Naive B cell (primary cell): Measurements from ENCODE around the gene C6orf58. TPM values are rescaled to one million over a fixed set of nuclear protein-coding genes. Genes with fewer than 3 reads are reported as not detected.
A peak's percentile ranks its signal among the peaks of the same experiment; 100 is the strongest.
"Not testable (repeated sequence)": the region's sequence is repeated elsewhere in the genome, so short reads cannot be mapped to it uniquely, and the experiment has no call there.

Source experiments
- ATAC-seq, 2 donors: fragments of 150-1000 bp; cut with Tn5 transposase; 2 replicates each; pipeline ENCODE4 v1.10.0; 2021; ENCODE audit warnings: low read depth in 2 of 2, mild to moderate bottlenecking in 2 of 2, moderate library complexity in 2 of 2
- DNase-seq: peaks from one replicate; pipeline ENCODE4 v3.0.0; 2022
- H3K27ac Mint-ChIP-seq, 6 donors: one replicate each; pipeline ENCODE4 v1.8.0; 2020 to 2022; ENCODE audit warnings: mild to moderate bottlenecking in 6 of 6, mixed read lengths in 6 of 6, moderate library complexity in 5 of 6, inconsistent platforms in 2 of 6
- H3K27me3 Mint-ChIP-seq, 3 donors: one replicate each; pipeline ENCODE4 v1.8.0; 2021 to 2022; ENCODE audit warnings: mixed read lengths in 3 of 3, mild to moderate bottlenecking in 1 of 3
- H3K36me3 Mint-ChIP-seq, 2 donors: one replicate each; pipeline ENCODE4 v1.8.0; 2020 to 2022; ENCODE audit warnings: mixed read lengths in 2 of 2, inconsistent platforms in 1 of 2, mild to moderate bottlenecking in 1 of 2
- H3K4me1 Mint-ChIP-seq, 3 donors: one replicate each; pipeline ENCODE4 v1.8.0; 2020 to 2022; ENCODE audit warnings: mixed read lengths in 3 of 3, inconsistent platforms in 1 of 3, mild to moderate bottlenecking in 1 of 3, moderate library complexity in 1 of 3
- H3K4me3 Mint-ChIP-seq, 8 donors: one replicate each; pipeline ENCODE4 v1.8.0; 2020 to 2022; ENCODE audit warnings: mild to moderate bottlenecking in 8 of 8, mixed read lengths in 8 of 8, moderate library complexity in 8 of 8, inconsistent platforms in 2 of 8
- H3K9me3 Mint-ChIP-seq, 7 donors: one replicate each; pipeline ENCODE4 v1.8.0; 2020 to 2022; ENCODE audit warnings: mixed read lengths in 7 of 7, mild to moderate bottlenecking in 5 of 7, inconsistent platforms in 2 of 7, moderate library complexity in 1 of 7
- polyA plus RNA-seq, 6 donors: library from polyadenylated mRNA; unstranded; fragments of 300-500 nt; fragmentation: Illumina TruSeq; gene quantifications; one replicate each; pipeline ENCODE4 v1.2.3, GENCODE V29; 2021; ENCODE audit warnings: low read depth in 6 of 6

C6orf58 gene
- polyA plus RNA-seq, 6 donors from 2014 or later = not detected

GRCh38 chr6:127570739-127571389 is 6.1 kb upstream of the C6orf58 start:
- Mint-ChIP-seq H3K27me3 (no peaks in the 10 kb centered on the region), H3K4me1 (peaks cover 0 to 3% (median 0%) of the 10 kb centered on the region in 3 donors), H3K36me3 (no peaks in the 10 kb centered on the region)

GRCh38 chr6:127578900-127579299 is 1.9 kb downstream of the C6orf58 start:
- ATAC-seq = no peak
- peaks cover 4 to 10% (median 5%) of the 10 kb centered on the region in 3 donors for H3K27me3 Mint-ChIP-seq
- no peaks in the 10 kb centered on the region for H3K4me1 Mint-ChIP-seq
- no peaks in the 10 kb centered on the region for H3K36me3 Mint-ChIP-seq
- no peak for DNase-seq
- no peak overlapping the region for H3K27ac Mint-ChIP-seq
- H3K9me3 Mint-ChIP-seq = no peaks in the 10 kb centered on the region
- H3K4me3 Mint-ChIP-seq = no peak overlapping the region

More at GRCh38 chr6:127570739-127571389, 6.1 kb upstream of the C6orf58 start:
- no peak for DNase-seq
- no peak overlapping the region for H3K27ac Mint-ChIP-seq
- ATAC-seq = no peak
- no peaks in the 10 kb centered on the region for H3K9me3 Mint-ChIP-seq
- H3K4me3 Mint-ChIP-seq = no peak overlapping the region

GRCh38 chr6:127581576-127581975 is 4.6 kb downstream of the C6orf58 start:
- DNase-seq = no peak
- H3K4me1 Mint-ChIP-seq = no peaks in the 10 kb centered on the region
- no peak overlapping the region for H3K27ac Mint-ChIP-seq
- H3K27me3 Mint-ChIP-seq = peaks cover 4 to 10% (median 5%) of the 10 kb centered on the region in 3 donors
- H3K4me3 Mint-ChIP-seq = no peak overlapping the region
- H3K36me3 Mint-ChIP-seq = no peaks in the 10 kb centered on the region
- ATAC-seq = no peak
- no peaks in the 10 kb centered on the region for H3K9me3 Mint-ChIP-seq

GRCh38 chr6:127582777-127583462 is 5.9 kb downstream of the C6orf58 start:
- H3K36me3 Mint-ChIP-seq = no peaks in the 10 kb centered on the region
- DNase-seq (no peak), ATAC-seq (no peak)
- no peaks in the 10 kb centered on the region for H3K9me3 Mint-ChIP-seq
- H3K4me1 Mint-ChIP-seq = no peaks in the 10 kb centered on the region
- H3K4me3 Mint-ChIP-seq = no peak overlapping the region
- H3K27ac Mint-ChIP-seq = no peak overlapping the region
- H3K27me3 Mint-ChIP-seq = peaks cover 4 to 5% (median 5%) of the 10 kb centered on the region in 3 donors

DNA sequence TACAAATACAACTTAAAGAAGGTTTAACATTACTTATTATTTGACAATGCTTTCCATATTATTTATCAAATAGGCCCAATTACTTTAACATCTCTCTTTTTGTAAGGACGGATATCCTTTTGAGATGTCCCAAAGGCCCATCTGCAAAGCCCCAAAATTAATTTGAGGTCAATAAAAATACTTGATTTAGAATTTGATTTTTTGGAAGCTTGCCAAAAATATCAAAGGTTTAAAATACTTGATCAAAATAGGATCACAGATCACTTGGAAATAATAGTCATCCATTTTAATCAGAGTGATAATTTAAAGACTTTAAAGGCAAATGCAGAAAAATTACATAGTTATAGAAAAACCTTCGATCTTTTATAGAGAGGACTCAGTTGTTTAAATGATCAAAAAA is 8.1 kb downstream of the C6orf58 start:
- H3K27ac Mint-ChIP-seq = no peak overlapping the region
- ATAC-seq (no peak), DNase-seq (no peak)
- H3K27me3 Mint-ChIP-seq = peaks cover 0 to 5% (median 0%) of the 10 kb centered on the region in 3 donors
- no peak overlapping the region for H3K4me3 Mint-ChIP-seq
- no peaks in the 10 kb centered on the region for H3K9me3 Mint-ChIP-seq
- H3K4me1 Mint-ChIP-seq = no peaks in the 10 kb centered on the region
- H3K36me3 Mint-ChIP-seq = no peaks in the 10 kb centered on the region

- ATAC-seq (no peak), DNase-seq (no peak)
- Mint-ChIP-seq H3K27me3 (peaks cover 0 to 5% (median 3%) of the 10 kb centered on the region in 3 donors), H3K4me1 (no peaks in the 10 kb centered on the region), H3K36me3 (no peaks in the 10 kb centered on the region), H3K9me3 (no peaks in the 10 kb centered on the region), H3K27ac (no peak overlapping the region), H3K4me3 (no peak overlapping the region)
Measured at GRCh38 chr6:127586372-127586771, 9.4 kb downstream of the C6orf58 start.

- Mint-ChIP-seq H3K4me3 (no peak overlapping the region), H3K36me3 (no peaks in the 10 kb centered on the region), H3K27me3 (peaks cover 0 to 5% (median 3%) of the 10 kb centered on the region in 3 donors), H3K27ac (no peak overlapping the region), H3K4me1 (no peaks in the 10 kb centered on the region), H3K9me3 (peaks cover 0 to 2% (median 0%) of the 10 kb centered on the region in 7 donors)
- DNase-seq = no peak
- ATAC-seq = no peak
Measured at GRCh38 chr6:127587875-127588274, 10.9 kb downstream of the C6orf58 start.

GRCh38 chr6:127589135-127589534 is 12.2 kb downstream of the C6orf58 start:
- Mint-ChIP-seq H3K36me3 (no peaks in the 10 kb centered on the region), H3K4me1 (no peaks in the 10 kb centered on the region), H3K9me3 (peaks cover 0 to 2% (median 0%) of the 10 kb centered on the region in 7 donors), H3K4me3 (no peak overlapping the region), H3K27me3 (peaks cover 0 to 3% (median 0%) of the 10 kb centered on the region in 3 donors), H3K27ac (no peak overlapping the region)
- DNase-seq (no peak), ATAC-seq (no peak)

DNA sequence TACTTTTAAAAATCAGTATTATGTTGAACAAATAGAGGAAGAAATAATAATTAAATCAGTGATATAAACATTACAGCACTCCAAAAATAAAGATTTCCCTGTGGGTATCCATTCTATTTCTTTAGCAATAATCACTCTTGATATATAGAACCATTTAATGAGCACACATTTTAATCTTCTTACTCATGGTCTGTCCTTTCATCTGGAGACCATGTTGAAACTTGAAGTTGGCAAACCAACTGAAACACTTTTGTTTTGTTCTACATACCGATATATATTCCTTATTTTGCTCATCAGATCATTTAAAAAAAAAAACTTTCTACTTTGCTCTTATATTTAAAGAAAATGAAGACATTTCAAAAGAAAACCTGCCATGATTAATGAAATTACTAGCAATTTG is 13.4 kb downstream of the C6orf58 start:
- no peak for DNase-seq
- Mint-ChIP-seq H3K4me3 (no peak overlapping the region), H3K9me3 (peaks cover 0 to 2% (median 0%) of the 10 kb centered on the region in 7 donors), H3K27me3 (peaks cover 0 to 3% (median 0%) of the 10 kb centered on the region in 3 donors), H3K36me3 (no peaks in the 10 kb centered on the region), H3K4me1 (no peaks in the 10 kb centered on the region), H3K27ac (no peak overlapping the region)
- ATAC-seq = no peak

GRCh38 chr6:127592964-127593363 is 16.0 kb downstream of the C6orf58 start:
- no peak overlapping the region for H3K27ac Mint-ChIP-seq
- H3K4me1 Mint-ChIP-seq = no peaks in the 10 kb centered on the region
- H3K36me3 Mint-ChIP-seq = no peaks in the 10 kb centered on the region
- H3K9me3 Mint-ChIP-seq = peaks cover 0 to 4% (median 0%) of the 10 kb centered on the region in 7 donors
- DNase-seq (no peak), ATAC-seq (no peak)
- peaks cover 0 to 3% (median 0%) of the 10 kb centered on the region in 3 donors for H3K27me3 Mint-ChIP-seq
- no peak overlapping the region for H3K4me3 Mint-ChIP-seq

DNA sequence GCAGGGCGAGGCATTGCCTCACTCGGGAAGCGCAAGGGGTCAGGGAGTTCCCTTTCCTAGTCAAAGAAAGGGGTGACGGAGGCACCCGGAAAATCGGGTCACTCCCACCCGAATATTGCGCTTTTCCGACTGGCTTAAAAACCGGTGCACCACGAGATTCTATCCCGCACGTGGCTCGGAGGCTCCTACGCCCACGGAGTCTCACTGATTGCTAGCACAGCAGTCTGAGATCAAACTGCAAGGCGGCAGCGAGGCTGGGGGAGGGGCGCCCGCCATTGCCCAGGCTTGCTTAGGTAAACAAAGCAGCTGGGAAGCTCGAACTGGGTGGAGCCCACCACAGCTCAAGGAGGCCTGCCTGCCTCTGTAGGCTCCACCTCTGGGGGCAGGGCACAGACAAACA is 16.5 kb downstream of the C6orf58 start:
- ATAC-seq, H3K4me1 Mint-ChIP-seq, H3K27ac Mint-ChIP-seq, H3K9me3 Mint-ChIP-seq, H3K4me3 Mint-ChIP-seq, H3K27me3 Mint-ChIP-seq, DNase-seq, H3K36me3 Mint-ChIP-seq: not testable (repeated sequence)

- no peaks in the 10 kb centered on the region for H3K4me1 Mint-ChIP-seq
- H3K27ac Mint-ChIP-seq = no peak overlapping the region
- no peak overlapping the region for H3K4me3 Mint-ChIP-seq
- peaks cover 6 to 14% (median 8%) of the 10 kb centered on the region in 7 donors for H3K9me3 Mint-ChIP-seq
- DNase-seq (no peak), ATAC-seq (no peak)
- H3K36me3 Mint-ChIP-seq = peaks cover 0 to 5% of the 10 kb centered on the region in 2 donors
- H3K27me3 Mint-ChIP-seq = no peaks in the 10 kb centered on the region
Measured at GRCh38 chr6:127606131-127606562, 29.2 kb downstream of the C6orf58 start.

DNA sequence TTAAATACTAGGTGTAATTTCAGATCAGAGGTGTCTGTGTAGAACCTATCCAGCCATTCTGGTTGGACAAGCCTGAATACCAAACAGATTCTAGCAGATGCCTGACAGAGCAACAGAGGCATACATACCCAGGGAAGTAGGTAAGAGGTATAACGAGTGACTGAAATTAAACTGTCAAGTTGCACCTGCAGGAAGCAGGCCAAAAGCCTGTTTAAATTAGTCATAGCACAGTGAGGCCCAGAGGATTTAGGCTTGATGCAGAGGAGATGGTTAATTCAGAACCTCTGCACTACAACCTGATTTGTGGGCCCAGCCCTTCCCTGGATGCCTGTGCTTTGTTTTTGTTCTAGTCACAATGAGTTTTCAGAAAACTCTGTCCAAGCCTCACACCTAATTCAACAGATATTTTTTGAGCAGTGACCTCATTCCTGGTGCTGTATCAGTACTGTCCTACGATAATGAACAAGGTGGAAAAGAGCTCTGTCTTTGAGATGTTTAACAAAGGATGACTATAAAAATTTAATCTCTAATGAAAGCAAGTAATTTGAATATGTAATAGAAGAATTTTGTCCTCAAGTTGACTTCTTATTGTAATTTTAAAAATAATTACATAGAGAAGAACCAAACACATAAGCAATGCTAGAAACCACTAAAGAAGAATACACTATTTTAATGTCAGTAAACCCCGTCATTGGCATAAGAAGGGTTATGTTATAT is 31.7 kb downstream of the C6orf58 start:
- Mint-ChIP-seq H3K9me3 (peaks cover 0 to 2% (median 0%) of the 10 kb centered on the region in 7 donors), H3K4me1 (no peaks in the 10 kb centered on the region), H3K27me3 (no peaks in the 10 kb centered on the region), H3K4me3 (no peak overlapping the region), H3K27ac (peak overlapping the region in 1 of 6 donors; percentile 15), H3K36me3 (no peaks in the 10 kb centered on the region)
- ATAC-seq = no peak
- DNase-seq = no peak

DNA sequence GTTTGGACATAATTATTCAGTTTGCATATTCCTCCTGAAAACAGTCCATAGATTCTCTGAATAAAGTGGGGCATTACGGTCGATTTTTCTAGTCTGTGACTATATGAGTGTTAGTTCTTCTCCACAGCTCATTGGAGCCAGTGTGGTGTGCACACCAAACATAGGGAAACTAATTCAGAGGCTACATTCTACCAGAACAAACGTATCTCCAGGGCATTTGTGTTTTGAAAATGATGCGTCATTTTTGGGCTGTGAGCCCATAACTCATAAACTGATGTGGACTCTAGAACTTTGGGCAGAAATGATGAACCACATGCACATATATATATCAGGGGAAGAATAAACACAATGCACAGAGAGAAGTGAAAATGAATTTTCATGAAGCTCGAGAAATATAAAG is 41.8 kb downstream of the C6orf58 start:
- ATAC-seq (no peak), DNase-seq (no peak)
- Mint-ChIP-seq H3K9me3 (no peaks in the 10 kb centered on the region), H3K4me1 (no peaks in the 10 kb centered on the region), H3K27ac (no peak overlapping the region), H3K27me3 (no peaks in the 10 kb centered on the region), H3K36me3 (no peaks in the 10 kb centered on the region), H3K4me3 (no peak overlapping the region)
